ENCODE measurements around the gene TWIST1. TPM values are rescaled to one million over a fixed set of nuclear protein-coding genes. Genes with fewer than 3 reads are reported as not detected.

TWIST1 gene
- total RNA-seq: 1.6 TPM

GRCh38 chr7:19117091-19117869 lies at the start of gene TWIST1:
TWIST1 (minus strand) TSS chr7:19117636; CDS start chr7:19117321, 315 bp downstream.

GRCh38 chr7:19144661-19145433 lies 27.4 kb upstream of the TWIST1 start, which contains the start of gene FERD3L:
FERD3L (minus strand) TSS chr7:19145421; CDS start chr7:19145362, 59 bp downstream.

Other genes with a start within 250 kb of the TWIST1 start
- not detected for gene FERD3L, start 27.8 kb upstream of the TWIST1 start, total RNA-seq